Measurements from ENCODE around the gene OTOG.

The OTOG gene

GRCh38 chr11:17593466-17594245 is 46.6 kb downstream of the OTOG start:
- Histone ChIP-seq H3K27me3 (peaks cover 20% of the 10 kb centered on the region), H3K27ac (no peak overlapping the region), H3K9me3 (no peaks in the 10 kb centered on the region), H3K4me1 (ENCODE audit: control insufficient read depth in 1 of 2, insufficient read depth in 1 of 2, low read depth in 1 of 2, low read length in 1 of 2) (no peaks in the 10 kb centered on the region), H3K36me3 (no peaks in the 10 kb centered on the region), H3K4me3 (ENCODE audit: low read depth in 1 of 2, low read length in 1 of 2) (no peak overlapping the region)
- no peak for TF ChIP-seq CTCF (IDR thresholded peaks at IDR 0.05)

GRCh38 chr11:17594686-17595192 is 47.7 kb downstream of the OTOG start:
- H3K27ac ChIP-seq: no peak overlapping the region
- no peak overlapping the region for H3K4me3 ChIP-seq (ENCODE audit: low read depth in 1 of 2, low read length in 1 of 2)
- no peaks in the 10 kb centered on the region for H3K36me3 ChIP-seq
- H3K27me3 ChIP-seq: peaks cover 28% of the 10 kb centered on the region
- no peak for TF ChIP-seq CTCF (IDR thresholded peaks at IDR 0.05)
- H3K4me1 ChIP-seq (ENCODE audit: control insufficient read depth in 1 of 2, insufficient read depth in 1 of 2, low read depth in 1 of 2, low read length in 1 of 2): no peaks in the 10 kb centered on the region
- H3K9me3 ChIP-seq: no peaks in the 10 kb centered on the region

- no peaks in the 10 kb centered on the region for H3K9me3 ChIP-seq
- peaks cover 25% of the 10 kb centered on the region for H3K27me3 ChIP-seq
- no peak for TF ChIP-seq CTCF (IDR thresholded peaks at IDR 0.05)
- H3K27ac ChIP-seq: no peak overlapping the region
- H3K4me1 ChIP-seq (ENCODE audit: control insufficient read depth in 1 of 2, insufficient read depth in 1 of 2, low read depth in 1 of 2, low read length in 1 of 2): no peaks in the 10 kb centered on the region
- H3K4me3 ChIP-seq (ENCODE audit: low read depth in 1 of 2, low read length in 1 of 2): no peak overlapping the region
- H3K36me3 ChIP-seq: no peaks in the 10 kb centered on the region
These were observed 48.7 kb downstream of the OTOG start for GRCh38 chr11:17595526-17596309.

GRCh38 chr11:17596310-17596669 is 49.2 kb downstream of the OTOG start:
- Histone ChIP-seq H3K4me3 (ENCODE audit: low read depth in 1 of 2, low read length in 1 of 2) (no peak overlapping the region), H3K9me3 (no peaks in the 10 kb centered on the region), H3K27ac (no peak overlapping the region), H3K4me1 (ENCODE audit: control insufficient read depth in 1 of 2, insufficient read depth in 1 of 2, low read depth in 1 of 2, low read length in 1 of 2) (no peaks in the 10 kb centered on the region), H3K27me3 (peaks cover 23% of the 10 kb centered on the region), H3K36me3 (no peaks in the 10 kb centered on the region)
- no peak for TF ChIP-seq CTCF (IDR thresholded peaks at IDR 0.05)

GRCh38 chr11:17596711-17597110 is 49.7 kb downstream of the OTOG start:
- TF ChIP-seq CTCF (IDR thresholded peaks at IDR 0.05): no peak
- Histone ChIP-seq H3K27ac (no peak overlapping the region), H3K9me3 (no peaks in the 10 kb centered on the region), H3K4me3 (ENCODE audit: low read depth in 1 of 2, low read length in 1 of 2) (no peak overlapping the region), H3K36me3 (no peaks in the 10 kb centered on the region), H3K27me3 (peaks cover 19% of the 10 kb centered on the region), H3K4me1 (ENCODE audit: control insufficient read depth in 1 of 2, insufficient read depth in 1 of 2, low read depth in 1 of 2, low read length in 1 of 2) (no peaks in the 10 kb centered on the region)
